Gastrocnemius medialis (tissue), 4 donors: ENCODE data around the gene TNFRSF1B. TPM values are rescaled to one million over a fixed set of nuclear protein-coding genes. Genes with fewer than 3 reads are reported as not detected.
"Not testable (repeated sequence)": the region's sequence is repeated elsewhere in the genome, so short reads cannot be mapped to it uniquely, and the experiment has no call there.

Source experiments
- ATAC-seq, 2 donors: fragments of 150-250 bp; one replicate each; pipeline ENCODE4 v1.9.1; 2016
- DNase-seq, 2 donors: peaks; one replicate each; pipeline ENCODE4 v3.0.0-alpha.2; 2019
- H3K27ac ChIP-seq, 4 donors: fragments of 200-600 bp; sonication (generic); 1 replicate in 1 of 4; 2 replicates in 3 of 4; pipeline ENCODE4 v1.5.1; 2016 to 2018; ENCODE audit warnings: mild to moderate bottlenecking in 2 of 4, moderate library complexity in 1 of 4
- H3K27me3 ChIP-seq, 3 donors: fragments of 200-600 bp; sonication (generic) in 2 of 3; 1 replicate in 1 of 3; 2 replicates in 2 of 3; pipeline versions ENCODE4 v1.5.1 to v1.6.0; 2016 to 2019; ENCODE audit warnings: mild to moderate bottlenecking in 1 of 3, moderate library complexity in 1 of 3
- H3K36me3 ChIP-seq, 2 donors: fragments of 200-600 bp; sonication (generic) in 1 of 2; one replicate each; pipeline ENCODE4 v1.5.1; 2017 to 2018
- H3K4me1 ChIP-seq, 2 donors: fragments of 200-600 bp; sonication (generic) in 1 of 2; one replicate each; pipeline ENCODE4 v1.5.1; 2016 to 2017; ENCODE audit warnings: mild to moderate bottlenecking in 2 of 2
- H3K4me3 ChIP-seq, 4 donors: fragments of 200-600 bp; sonication (generic) in 3 of 4; 1 replicate in 1 of 4; 2 replicates in 3 of 4; pipeline ENCODE4 v1.5.1; 2016 to 2019; ENCODE audit warnings: mild to moderate bottlenecking in 2 of 4
- H3K9me3 ChIP-seq, 3 donors: fragments of 200-600 bp; sonication (generic) in 2 of 3; 1 replicate in 1 of 3; 2 replicates in 2 of 3; pipeline ENCODE4 v1.5.1; 2016 to 2019
- POLR2A ChIP-seq, 2 donors: fragments of 450-650 bp; IDR thresholded peaks; one replicate each; pipeline ENCODE4 v1.6.1; 2017; ENCODE audit warnings: antibody characterized with exemption in 2 of 2, mild to moderate bottlenecking in 2 of 2, moderate library complexity in 2 of 2
- in situ Hi-C, 4 donors: fragments of 200-750 bp; cut with MboI; loops; one replicate each; pipeline versions ENCODE4 v1.15.0 to v1.8.0; 2017; ENCODE audit warnings: low sequenced_read_pairs in 4 of 4
- intact Hi-C: fragments of 100-400 bp; cut with DNase I; formaldehyde crosslinking; loops from one replicate; pipeline ENCODE4 v1.15.1; 2023; ENCODE audit warnings: low total_unique reads
- total RNA-seq, 4 donors: library from RNA; depleted of rRNA; stranded (reverse); fragments of >200 nt; gene quantifications; one replicate each; pipeline versions ENCODE4 v1.1.0 to v1.2.3, GENCODE V29; 2016
- TF ChIP-seq, protein P1 (sequence below), 5 experiments: fragments of 450-650 bp in 3 of 5; fragments of 200-600 bp in 2 of 5; sonication (generic) in 2 of 5; IDR thresholded peaks in 4 of 5; conservative IDR thresholded peaks in 1 of 5; 1 replicate in 4 of 5; 2 replicates in 1 of 5; pipeline ENCODE4 v1.5.1; 2016 to 2019; ENCODE audit warnings: antibody characterized with exemption in 5 of 5, mild to moderate bottlenecking in 3 of 5, moderate library complexity in 3 of 5

Gene TNFRSF1B
- total RNA-seq, 4 donors from 2014 or later, result 14.0 to 29.5 (median 18.8) TPM

GRCh38 chr1:12215118-12215961 is 48.5 kb downstream of the TNFRSF1B start:
- in situ Hi-C loops (loop anchor here in 2 of 4 donors (10.0 to 25.0 kb wide), 2 partner anchors 59 to 378 kb away; partner anchors contain the start of gene NPPA (in 1 of the 2)), intact Hi-C loops (no loop called here)
- DNase-seq (no peak), ATAC-seq (no peak)
- Histone ChIP-seq H3K4me1 (no peaks in the 10 kb centered on the region), H3K27me3 (no peaks in the 10 kb centered on the region), H3K4me3 (no peak overlapping the region), H3K36me3 (no peaks in the 10 kb centered on the region), H3K9me3 (no peaks in the 10 kb centered on the region), H3K27ac (no peak overlapping the region)
- no peak for TF ChIP-seq POLR2A (IDR thresholded peaks at IDR 0.05)
- TF ChIP-seq, protein P1, sequence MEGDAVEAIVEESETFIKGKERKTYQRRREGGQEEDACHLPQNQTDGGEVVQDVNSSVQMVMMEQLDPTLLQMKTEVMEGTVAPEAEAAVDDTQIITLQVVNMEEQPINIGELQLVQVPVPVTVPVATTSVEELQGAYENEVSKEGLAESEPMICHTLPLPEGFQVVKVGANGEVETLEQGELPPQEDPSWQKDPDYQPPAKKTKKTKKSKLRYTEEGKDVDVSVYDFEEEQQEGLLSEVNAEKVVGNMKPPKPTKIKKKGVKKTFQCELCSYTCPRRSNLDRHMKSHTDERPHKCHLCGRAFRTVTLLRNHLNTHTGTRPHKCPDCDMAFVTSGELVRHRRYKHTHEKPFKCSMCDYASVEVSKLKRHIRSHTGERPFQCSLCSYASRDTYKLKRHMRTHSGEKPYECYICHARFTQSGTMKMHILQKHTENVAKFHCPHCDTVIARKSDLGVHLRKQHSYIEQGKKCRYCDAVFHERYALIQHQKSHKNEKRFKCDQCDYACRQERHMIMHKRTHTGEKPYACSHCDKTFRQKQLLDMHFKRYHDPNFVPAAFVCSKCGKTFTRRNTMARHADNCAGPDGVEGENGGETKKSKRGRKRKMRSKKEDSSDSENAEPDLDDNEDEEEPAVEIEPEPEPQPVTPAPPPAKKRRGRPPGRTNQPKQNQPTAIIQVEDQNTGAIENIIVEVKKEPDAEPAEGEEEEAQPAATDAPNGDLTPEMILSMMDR (IDR thresholded peaks at IDR 0.05 in 4 of 5, conservative IDR thresholded peaks at IDR 0.05 in 1 of 5), result no peak

GRCh38 chr1:12219800-12220199 is 53.0 kb downstream of the TNFRSF1B start:
- no peak for ATAC-seq
- H3K4me3 ChIP-seq, result no peak overlapping the region
- DNase-seq, result no peak
- in situ Hi-C loops, result loop anchor here in 2 of 4 donors (10.0 to 25.0 kb wide), 2 partner anchors 55 to 382 kb away; partner anchors contain the start of gene NPPA (in 1 of the 2)
- TF ChIP-seq POLR2A (IDR thresholded peaks at IDR 0.05), result no peak
- intact Hi-C loops, result no loop called here
- no peak overlapping the region for H3K27ac ChIP-seq
- H3K9me3 ChIP-seq, result no peaks in the 10 kb centered on the region
- no peaks in the 10 kb centered on the region for H3K36me3 ChIP-seq
- no peaks in the 10 kb centered on the region for H3K4me1 ChIP-seq
- no peaks in the 10 kb centered on the region for H3K27me3 ChIP-seq

- ATAC-seq, result no peak
- H3K4me1 ChIP-seq, result no peaks in the 10 kb centered on the region
- no peak overlapping the region for H3K4me3 ChIP-seq
- intact Hi-C loops (no loop called here), in situ Hi-C loops (loop anchor here in 1 of 4 donors (25.0 kb wide), 1 partner anchor 384 kb away; the partner anchor contains the start of gene NPPA)
- TF ChIP-seq POLR2A (IDR thresholded peaks at IDR 0.05), result no peak
- TF ChIP-seq, protein P1 (IDR thresholded peaks at IDR 0.05 in 4 of 5, conservative IDR thresholded peaks at IDR 0.05 in 1 of 5), result no peak
- H3K36me3 ChIP-seq, result no peaks in the 10 kb centered on the region
- H3K27me3 ChIP-seq, result no peaks in the 10 kb centered on the region
- no peak overlapping the region for H3K27ac ChIP-seq
- DNase-seq, result no peak
- H3K9me3 ChIP-seq, result no peaks in the 10 kb centered on the region
These were observed 54.1 kb downstream of the TNFRSF1B start for GRCh38 chr1:12220890-12221289.

- H3K36me3 ChIP-seq, H3K27me3 ChIP-seq, ATAC-seq, H3K27ac ChIP-seq, intact Hi-C loops, DNase-seq, H3K4me3 ChIP-seq, H3K4me1 ChIP-seq, H3K9me3 ChIP-seq: not testable (repeated sequence)
- in situ Hi-C loops, result loop anchor here in 1 of 4 donors (25.0 kb wide), 1 partner anchor 385 kb away; the partner anchor contains the start of gene NPPA
These were observed 55.9 kb downstream of the TNFRSF1B start for GRCh38 chr1:12222700-12223099.

DNA sequence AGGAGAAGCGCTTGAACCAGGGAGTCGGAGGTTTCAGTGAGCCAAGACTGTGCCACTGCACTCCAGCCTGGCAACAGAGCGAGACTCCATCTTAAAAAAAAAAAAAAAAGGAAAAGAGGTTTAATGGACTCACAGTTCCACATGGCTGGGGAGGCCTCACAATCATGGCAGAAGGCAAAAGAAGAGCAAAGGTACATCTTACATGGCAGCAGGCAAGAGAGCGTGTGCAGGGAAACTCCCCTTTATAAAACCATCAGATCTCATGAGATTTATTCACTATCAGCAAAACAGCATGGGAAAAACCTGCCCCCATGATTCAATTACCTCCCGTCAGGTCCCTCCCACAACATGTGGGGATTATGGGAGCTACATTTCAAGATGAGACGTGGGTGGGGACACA is 57.3 kb downstream of the TNFRSF1B start:
- in situ Hi-C loops, result loop anchor here in 1 of 4 donors (25.0 kb wide), 1 partner anchor 387 kb away; the partner anchor contains the start of gene NPPA
- H3K27me3 ChIP-seq, H3K36me3 ChIP-seq, DNase-seq, intact Hi-C loops, ATAC-seq, H3K27ac ChIP-seq, H3K4me1 ChIP-seq, H3K4me3 ChIP-seq, H3K9me3 ChIP-seq: not testable (repeated sequence)

DNA sequence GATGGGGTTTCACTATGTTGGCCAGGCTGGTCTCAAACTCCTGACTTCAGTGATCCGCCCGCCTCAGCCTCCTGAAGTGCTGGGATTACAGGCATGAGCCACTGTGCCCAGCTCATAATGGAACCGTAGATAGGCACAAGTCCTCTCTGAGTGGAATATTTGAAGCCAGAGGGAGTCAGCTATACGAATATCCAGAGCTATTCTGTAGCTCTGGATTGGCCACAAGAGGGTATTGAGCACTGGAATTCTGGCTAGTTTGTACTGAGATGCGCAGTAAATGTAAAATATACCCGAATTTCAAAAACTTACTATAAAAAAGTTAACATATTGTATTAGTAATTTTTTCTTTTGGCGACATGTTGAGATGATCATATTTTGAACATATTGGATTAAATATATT is 62.2 kb downstream of the TNFRSF1B start:
- H3K4me3 ChIP-seq, result no peak overlapping the region
- H3K27ac ChIP-seq, result no peak overlapping the region
- no peaks in the 10 kb centered on the region for H3K27me3 ChIP-seq
- H3K9me3 ChIP-seq, result no peaks in the 10 kb centered on the region
- in situ Hi-C loops, result no loop called here
- peaks cover 25 to 28% of the 10 kb centered on the region in 2 donors for H3K4me1 ChIP-seq
- DNase-seq (no peak), ATAC-seq (no peak)
- no peaks in the 10 kb centered on the region for H3K36me3 ChIP-seq
- no peak for TF ChIP-seq POLR2A (IDR thresholded peaks at IDR 0.05)
- TF ChIP-seq, protein P1 (IDR thresholded peaks at IDR 0.05 in 4 of 5, conservative IDR thresholded peaks at IDR 0.05 in 1 of 5), result no peak
- intact Hi-C loops, result no loop called here
